ENCODE measurements around the gene VANGL1.

DNA sequence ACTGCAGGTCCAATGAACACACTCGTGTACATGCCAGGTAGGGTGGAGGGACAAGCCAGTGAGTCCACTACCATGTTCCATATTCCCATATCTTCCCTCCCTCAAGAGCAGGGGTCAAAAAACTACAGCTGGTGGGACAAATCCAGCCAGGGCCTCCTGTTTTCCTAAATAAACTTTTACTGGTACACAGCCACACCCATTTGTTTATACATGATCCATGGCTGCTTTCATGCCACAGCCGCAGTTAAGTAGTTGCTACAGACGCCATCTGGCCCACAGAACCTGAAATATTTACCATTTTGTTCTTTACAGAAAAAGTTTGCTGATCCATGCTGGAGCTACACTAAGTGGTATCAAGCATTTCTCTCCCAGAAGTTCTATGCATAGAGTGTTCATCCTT is 84.4 kb downstream of the VANGL1 start:
- TF ChIP-seq, protein P1, sequence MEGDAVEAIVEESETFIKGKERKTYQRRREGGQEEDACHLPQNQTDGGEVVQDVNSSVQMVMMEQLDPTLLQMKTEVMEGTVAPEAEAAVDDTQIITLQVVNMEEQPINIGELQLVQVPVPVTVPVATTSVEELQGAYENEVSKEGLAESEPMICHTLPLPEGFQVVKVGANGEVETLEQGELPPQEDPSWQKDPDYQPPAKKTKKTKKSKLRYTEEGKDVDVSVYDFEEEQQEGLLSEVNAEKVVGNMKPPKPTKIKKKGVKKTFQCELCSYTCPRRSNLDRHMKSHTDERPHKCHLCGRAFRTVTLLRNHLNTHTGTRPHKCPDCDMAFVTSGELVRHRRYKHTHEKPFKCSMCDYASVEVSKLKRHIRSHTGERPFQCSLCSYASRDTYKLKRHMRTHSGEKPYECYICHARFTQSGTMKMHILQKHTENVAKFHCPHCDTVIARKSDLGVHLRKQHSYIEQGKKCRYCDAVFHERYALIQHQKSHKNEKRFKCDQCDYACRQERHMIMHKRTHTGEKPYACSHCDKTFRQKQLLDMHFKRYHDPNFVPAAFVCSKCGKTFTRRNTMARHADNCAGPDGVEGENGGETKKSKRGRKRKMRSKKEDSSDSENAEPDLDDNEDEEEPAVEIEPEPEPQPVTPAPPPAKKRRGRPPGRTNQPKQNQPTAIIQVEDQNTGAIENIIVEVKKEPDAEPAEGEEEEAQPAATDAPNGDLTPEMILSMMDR (IDR thresholded peaks at IDR 0.05), result no peak
- TF ChIP-seq POLR2A (IDR thresholded peaks at IDR 0.05), result no peak
- no peak for TF ChIP-seq EP300 (IDR thresholded peaks at IDR 0.05)

All from suprapubic skin (tissue), 3 donors.